ENCODE measurements around the gene KCNH1.

GRCh38 chr1:211018690-211019089 is 115.3 kb downstream of the KCNH1 start:
- TF ChIP-seq CTCF (conservative IDR thresholded peaks at IDR 0.05) (no peak), ZFX (IDR thresholded peaks at IDR 0.05) (no peak)
